Endothelial cell of umbilical vein (primary cell): ENCODE data around the gene TSNAX. TPM values are rescaled to one million over a fixed set of nuclear protein-coding genes. Genes with fewer than 3 reads are reported as not detected.
"Not testable (repeated sequence)": the region's sequence is repeated elsewhere in the genome, so short reads cannot be mapped to it uniquely, and the experiment has no call there.

Source experiments
- BruUV-seq: library from RNA; stranded (reverse); fragments of 400-500 nt; replicated peaks from 2 replicates; lab custom pipeline; 2021; lab: Mats Ljungman, UMichigan
- CTCF ChIA-PET: fragments of 300-600, 350-600 bp; sonication (Branson Sonifier 250); formaldehyde crosslinking; loops from one replicate; lab custom pipeline; 2021; ENCODE audit warnings: antibody characterized with exemption, inconsistent platforms; lab: Charles Lee
- POLR2A ChIA-PET: fragments of 300-600, 350-600 bp; sonication (Branson Sonifier 250); formaldehyde crosslinking; loops from one replicate; lab custom pipeline; 2021; ENCODE audit warnings: antibody characterized with exemption, inconsistent platforms; lab: Charles Lee
- DNase-seq: peaks from one replicate; pipeline ENCODE4 v3.0.0-alpha.2; 2011; ENCODE audit warnings: low read depth, low spot score
- FAIRE-seq: peaks from 2 replicates; lab custom pipeline; 2011; peaks lifted over from hg19 to GRCh38; lab: Jason Lieb, UNC
- H2AFZ ChIP-seq: 2 replicates; pipeline ENCODE4 v1.6.0; 2012; ENCODE audit warnings: low read depth, low read length, control low read depth, inconsistent platforms
- H3K27ac ChIP-seq: 2 replicates; pipeline ENCODE4 v1.5.1; 2011; ENCODE audit warnings: low read depth, mild to moderate bottlenecking, control low read depth, low read length, moderate library complexity; ENCODE audit not compliant: insufficient read depth
- H3K27me3 ChIP-seq, 2 experiments: 2 replicates each; pipeline versions ENCODE4 v1.6.0 to v1.6.1; 2011; ENCODE audit warnings: low read length in 2 of 2, mixed read lengths in 1 of 2; ENCODE audit not compliant: control insufficient read depth in 2 of 2, insufficient read depth in 2 of 2
- H3K36me3 ChIP-seq, 2 experiments: 2 replicates in 1 of 2; 3 replicates in 1 of 2; pipeline ENCODE4 v1.5.1; 2011; ENCODE audit warnings: low read length in 2 of 2, mild to moderate bottlenecking in 1 of 2, moderate library complexity in 1 of 2; ENCODE audit not compliant: control insufficient read depth in 2 of 2, insufficient read depth in 2 of 2; ENCODE audit errors: extremely low read depth in 1 of 2
- H3K4me1 ChIP-seq: 3 replicates; pipeline ENCODE4 v1.5.1; 2011; ENCODE audit warnings: mild to moderate bottlenecking, low read length; ENCODE audit not compliant: control insufficient read depth, insufficient read depth; ENCODE audit errors: extremely low read depth
- H3K4me2 ChIP-seq: 2 replicates; pipeline ENCODE4 v1.6.1; 2011; ENCODE audit warnings: low read length, control low read depth, mixed read lengths; ENCODE audit not compliant: insufficient read depth
- H3K4me3 ChIP-seq, 3 experiments: fragments of 200-600 bp in 1 of 3; sonication (generic), shearing (Covaris generic) in 1 of 3; replicated peaks in 1 of 3; 2 replicates each; pipeline ENCODE4 v1.5.1; 2011 to 2016; ENCODE audit warnings: control low read depth in 3 of 3, low read length in 3 of 3, mild to moderate bottlenecking in 2 of 3, inconsistent platforms in 1 of 3, low read depth in 1 of 3, moderate library complexity in 1 of 3; ENCODE audit not compliant: insufficient read depth in 1 of 3
- H3K79me2 ChIP-seq: 2 replicates; pipeline ENCODE4 v1.6.0; 2012; ENCODE audit warnings: low read length, inconsistent platforms; ENCODE audit not compliant: control insufficient read depth, insufficient read depth
- H3K9ac ChIP-seq: replicated peaks from 2 replicates; pipeline ENCODE3; 2011; ENCODE audit warnings: low read length, control low read depth; ENCODE audit not compliant: insufficient read depth; ENCODE audit errors: extremely low read depth
- H3K9me1 ChIP-seq: replicated peaks from 3 replicates; pipeline ENCODE4 v1.6.0; 2011; ENCODE audit warnings: mild to moderate bottlenecking, low read length; ENCODE audit not compliant: control insufficient read depth, insufficient read depth; ENCODE audit errors: extremely low read depth
- H3K9me3 ChIP-seq: replicated peaks from 2 replicates; pipeline ENCODE4 v1.5.1; 2012; ENCODE audit warnings: low read length, inconsistent platforms; ENCODE audit not compliant: control insufficient read depth, insufficient read depth
- H4K20me1 ChIP-seq: replicated peaks from 2 replicates; pipeline ENCODE3; 2011; ENCODE audit warnings: mild to moderate bottlenecking, low read length; ENCODE audit not compliant: control insufficient read depth, insufficient read depth; ENCODE audit errors: extremely low read depth
- EZH2 ChIP-seq: IDR thresholded peaks from 2 replicates; pipeline ENCODE4 v1.6.1; 2012; ENCODE audit warnings: borderline replicate concordance, low read depth, mild to moderate bottlenecking, moderate library complexity, low read length, inconsistent platforms; ENCODE audit not compliant: severe bottlenecking
- FOS ChIP-seq: IDR thresholded peaks from 2 replicates; pipeline ENCODE4 v1.6.1; 2011; ENCODE audit warnings: mild to moderate bottlenecking, low read length, moderate library complexity, borderline replicate concordance; ENCODE audit not compliant: insufficient read depth
- GATA2 ChIP-seq: IDR thresholded peaks from 2 replicates; pipeline ENCODE4 v1.7.0; 2011; ENCODE audit warnings: low read depth, mild to moderate bottlenecking, moderate library complexity, mixed read lengths, low read length; ENCODE audit not compliant: insufficient read length, insufficient read depth
- JUN ChIP-seq: IDR thresholded peaks from 2 replicates; pipeline ENCODE4 v1.6.1; 2011; ENCODE audit warnings: borderline replicate concordance, low read depth; ENCODE audit not compliant: insufficient read length, insufficient read depth
- MAX ChIP-seq: IDR thresholded peaks from 2 replicates; pipeline ENCODE4 v1.6.1; 2011; ENCODE audit not compliant: insufficient read depth, insufficient read length
- MYC ChIP-seq: IDR thresholded peaks from one replicate; pipeline ENCODE4 v1.6.1; 2011; ENCODE audit warnings: mild to moderate bottlenecking, low read depth, low read length
- POLR2A ChIP-seq: IDR thresholded peaks from 2 replicates; pipeline ENCODE4 v1.6.1; 2012; ENCODE audit warnings: low read depth, mild to moderate bottlenecking, control low read depth, low read length
- POLR2AphosphoS5 ChIP-seq: IDR thresholded peaks from 2 replicates; pipeline ENCODE4 v1.6.1; 2012; ENCODE audit warnings: low read depth, mild to moderate bottlenecking, control low read depth, low read length, moderate library complexity; ENCODE audit not compliant: insufficient read depth
- dilution Hi-C: fragments of 300-500 bp; cut with MboI; formaldehyde crosslinking; loops from one replicate; pipeline ENCODE4 v1.15.0; 2019; ENCODE audit warnings: low sequenced_read_pairs; ENCODE audit not compliant: extremely low pct_ligation_motif_present
- intact Hi-C: fragments of 100-400 bp; cut with micrococcal nuclease; formaldehyde crosslinking; loops from one replicate; pipeline ENCODE4 v1.10.0; 2022
- polyA plus RNA-seq, 4 experiments: library from polyadenylated mRNA; depleted of rRNA in 3 of 4; stranded (reverse) in 3 of 4; unstranded in 1 of 4; fragments of >200 nt; gene quantifications; 2 replicates each; pipeline versions ENCODE4 v1.2.1 to v1.2.3, GENCODE V29; 2011 to 2012; ENCODE audit warnings: missing spikeins in 1 of 4
- total RNA-seq: library from RNA; stranded (reverse); gene quantifications from 2 replicates; pipeline ENCODE4 v1.2.3, GENCODE V29; 2021
- TF ChIP-seq, protein P1 (sequence below), 2 donors: IDR thresholded peaks; 1 replicate in 1 of 2; 2 replicates in 1 of 2; pipeline ENCODE4 v1.5.1; 2011; ENCODE audit warnings: low read length in 2 of 2, mild to moderate bottlenecking in 2 of 2, moderate library complexity in 2 of 2, control low read depth in 1 of 2, inconsistent platforms in 1 of 2, low read depth in 1 of 2; ENCODE audit not compliant: insufficient read depth in 1 of 2; ENCODE audit errors: extremely low read depth in 1 of 2

Gene TSNAX
- total and polyA plus RNA-seq, 2 donors (not counting 3 experiments of a cell fraction or from before 2014, with no cell fraction given): 6.3 to 26.3 TPM

DNA sequence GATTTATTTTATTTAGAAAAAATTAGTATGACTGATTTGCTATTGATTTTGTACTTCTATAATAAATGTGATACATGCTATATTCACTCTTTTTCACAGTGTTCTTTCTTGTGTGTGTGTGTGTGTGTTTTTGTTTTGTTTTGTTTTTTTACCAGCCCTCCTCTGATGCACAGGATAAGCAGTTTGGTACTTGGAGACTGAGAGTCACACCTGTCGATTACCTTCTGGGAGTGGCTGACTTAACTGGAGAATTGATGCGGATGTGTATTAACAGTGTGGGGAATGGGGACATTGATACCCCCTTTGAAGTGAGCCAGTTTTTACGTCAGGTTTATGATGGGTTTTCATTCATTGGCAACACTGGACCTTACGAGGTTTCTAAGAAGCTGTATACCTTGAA is 35.9 kb downstream of the TSNAX start:
- BruUV-seq: no TSS peak
- H3K9me3 ChIP-seq: no peaks in the 10 kb centered on the region
- no peak overlapping the region for H3K4me2 ChIP-seq
- peaks cover 2 to 3% of the 10 kb centered on the region in 2 experiments for H3K36me3 ChIP-seq
- FAIRE-seq (no peak), DNase-seq (no peak)
- TF ChIP-seq GATA2: no peak
- TF ChIP-seq JUN: no peak
- ChIA-PET POLR2A (no interaction called here), CTCF (no interaction called here)
- no peak overlapping the region for H3K4me3 ChIP-seq
- no peak overlapping the region for H2AFZ ChIP-seq
- intact Hi-C loops: no loop called here
- dilution Hi-C loops: no loop called here
- no peak overlapping the region for H3K27ac ChIP-seq
- H3K9me1 ChIP-seq: no peaks in the 10 kb centered on the region
- no peaks in the 10 kb centered on the region for H3K79me2 ChIP-seq
- H3K27me3 ChIP-seq: no peaks in the 10 kb centered on the region
- H4K20me1 ChIP-seq: no peaks in the 10 kb centered on the region
- no peaks in the 10 kb centered on the region for H3K4me1 ChIP-seq
- no peak overlapping the region for H3K9ac ChIP-seq

DNA sequence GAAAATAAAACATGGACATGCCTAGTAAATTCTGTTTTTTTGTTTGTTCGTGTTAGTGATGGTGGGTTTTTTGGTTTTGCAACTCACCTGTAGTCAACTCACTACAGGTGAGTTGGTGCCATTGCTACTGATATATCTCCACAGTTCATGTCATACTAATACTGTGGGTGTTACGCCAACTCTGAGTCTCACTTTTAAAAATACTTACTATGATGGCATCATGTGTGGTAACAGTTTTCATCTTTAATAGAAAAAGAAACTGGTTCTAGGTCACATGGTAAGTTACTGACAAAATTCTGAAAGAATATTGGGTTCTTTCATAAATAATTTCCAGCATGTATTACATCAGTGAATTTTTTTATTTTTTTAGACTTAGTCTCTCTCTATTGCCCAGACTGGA is 38.0 kb downstream of the TSNAX start:
- H3K9me1 ChIP-seq: no peaks in the 10 kb centered on the region
- H4K20me1 ChIP-seq: no peaks in the 10 kb centered on the region
- H3K27ac ChIP-seq: no peak overlapping the region
- no peak overlapping the region for H3K4me3 ChIP-seq
- ChIA-PET CTCF (no interaction called here), POLR2A (no interaction called here)
- dilution Hi-C loops: no loop called here
- no peaks in the 10 kb centered on the region for H3K79me2 ChIP-seq
- intact Hi-C loops: no loop called here
- H3K27me3 ChIP-seq: no peaks in the 10 kb centered on the region
- H3K9ac ChIP-seq: no peak overlapping the region
- TF ChIP-seq POLR2A (no peak), EZH2 (no peak), MAX (no peak), POLR2AphosphoS5 (no peak), MYC (no peak), FOS (no peak), GATA2 (no peak), JUN (no peak)
- TF ChIP-seq, protein P1, sequence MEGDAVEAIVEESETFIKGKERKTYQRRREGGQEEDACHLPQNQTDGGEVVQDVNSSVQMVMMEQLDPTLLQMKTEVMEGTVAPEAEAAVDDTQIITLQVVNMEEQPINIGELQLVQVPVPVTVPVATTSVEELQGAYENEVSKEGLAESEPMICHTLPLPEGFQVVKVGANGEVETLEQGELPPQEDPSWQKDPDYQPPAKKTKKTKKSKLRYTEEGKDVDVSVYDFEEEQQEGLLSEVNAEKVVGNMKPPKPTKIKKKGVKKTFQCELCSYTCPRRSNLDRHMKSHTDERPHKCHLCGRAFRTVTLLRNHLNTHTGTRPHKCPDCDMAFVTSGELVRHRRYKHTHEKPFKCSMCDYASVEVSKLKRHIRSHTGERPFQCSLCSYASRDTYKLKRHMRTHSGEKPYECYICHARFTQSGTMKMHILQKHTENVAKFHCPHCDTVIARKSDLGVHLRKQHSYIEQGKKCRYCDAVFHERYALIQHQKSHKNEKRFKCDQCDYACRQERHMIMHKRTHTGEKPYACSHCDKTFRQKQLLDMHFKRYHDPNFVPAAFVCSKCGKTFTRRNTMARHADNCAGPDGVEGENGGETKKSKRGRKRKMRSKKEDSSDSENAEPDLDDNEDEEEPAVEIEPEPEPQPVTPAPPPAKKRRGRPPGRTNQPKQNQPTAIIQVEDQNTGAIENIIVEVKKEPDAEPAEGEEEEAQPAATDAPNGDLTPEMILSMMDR (IDR thresholded peaks at IDR 0.05; ENCODE audit: extremely low read depth in 1 of 2, insufficient read depth in 1 of 2, low read depth in 1 of 2, low read length in 2 of 2): no peak
- peaks cover under 1 to 2% of the 10 kb centered on the region in 2 experiments for H3K36me3 ChIP-seq
- H3K9me3 ChIP-seq: no peaks in the 10 kb centered on the region
- no peak overlapping the region for H2AFZ ChIP-seq
- no TSS peak for BruUV-seq
- H3K4me2 ChIP-seq: no peak overlapping the region
- H3K4me1 ChIP-seq: peaks cover under 1% of the 10 kb centered on the region
- FAIRE-seq: no peak
- no peak for DNase-seq

DNA sequence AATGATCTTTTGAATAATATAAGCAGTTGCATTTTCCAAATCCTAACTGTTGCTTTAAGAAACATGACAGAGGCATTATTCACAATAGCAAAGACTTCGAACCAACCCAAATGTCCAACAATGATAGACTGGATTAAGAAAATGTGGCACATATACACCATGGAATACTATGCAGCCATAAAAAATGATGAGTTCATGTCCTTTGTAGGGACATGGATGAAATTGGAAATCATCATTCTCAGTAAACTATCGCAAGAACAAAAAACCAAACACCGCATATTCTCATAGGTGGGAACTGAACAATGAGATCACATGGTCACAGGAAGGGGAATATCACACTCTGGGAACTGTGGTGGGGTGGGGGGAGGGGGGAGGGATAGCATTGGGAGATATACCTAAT is 41.8 kb downstream of the TSNAX start:
- BruUV-seq, dilution Hi-C loops, H3K27me3 ChIP-seq, H4K20me1 ChIP-seq, H3K9me1 ChIP-seq, H3K4me2 ChIP-seq, intact Hi-C loops, H3K9ac ChIP-seq, CTCF ChIA-PET, FAIRE-seq, H3K36me3 ChIP-seq, H3K9me3 ChIP-seq, H3K27ac ChIP-seq, H2AFZ ChIP-seq, DNase-seq, H3K4me3 ChIP-seq, POLR2A ChIA-PET, H3K79me2 ChIP-seq: not testable (repeated sequence)
- H3K4me1 ChIP-seq: peaks cover 12% of the 10 kb centered on the region
